Left colon (tissue), 2 donors: ENCODE data around the gene SYNGAP1. TPM values are rescaled to one million over a fixed set of nuclear protein-coding genes. Genes with fewer than 3 reads are reported as not detected.
A peak's percentile ranks its signal among the peaks of the same experiment; 100 is the strongest.

ENCODE experiments used
- ATAC-seq: fragments of 200-7000 bp; cut with Tn5 transposase; one replicate; pipeline ENCODE4 v1.9.1; 2020; ENCODE audit warnings: mild to moderate bottlenecking, moderate library complexity
- DNase-seq, 2 donors: peaks; one replicate each; pipeline ENCODE4 v3.0.0-alpha.2; 2020
- intact Hi-C, 2 donors: fragments of 100-400 bp; cut with DNase I in 1 of 2; cut with micrococcal nuclease in 1 of 2; formaldehyde crosslinking; loops; one replicate each; pipeline versions ENCODE4 v1.11.2 to v1.14.0; 2022; cut with DNase I, micrococcal nuclease
- total RNA-seq, 2 donors: library from RNA; stranded (reverse); fragmentation: NEBNext Ultra II Directional; extraction: Animal tissue kit (Norgen Biotek cat#: 25700); gene quantifications; one replicate each; pipeline ENCODE4 v1.2.1, GENCODE V29; 2021
- donor health status: DM: no; HTN: no; CAD: no.
- donor health status: DM: yes; HTN: yes; CAD: no.

The SYNGAP1 gene
- total RNA-seq, 2 donors from 2014 or later = 6.8 to 9.1 TPM

DNA sequence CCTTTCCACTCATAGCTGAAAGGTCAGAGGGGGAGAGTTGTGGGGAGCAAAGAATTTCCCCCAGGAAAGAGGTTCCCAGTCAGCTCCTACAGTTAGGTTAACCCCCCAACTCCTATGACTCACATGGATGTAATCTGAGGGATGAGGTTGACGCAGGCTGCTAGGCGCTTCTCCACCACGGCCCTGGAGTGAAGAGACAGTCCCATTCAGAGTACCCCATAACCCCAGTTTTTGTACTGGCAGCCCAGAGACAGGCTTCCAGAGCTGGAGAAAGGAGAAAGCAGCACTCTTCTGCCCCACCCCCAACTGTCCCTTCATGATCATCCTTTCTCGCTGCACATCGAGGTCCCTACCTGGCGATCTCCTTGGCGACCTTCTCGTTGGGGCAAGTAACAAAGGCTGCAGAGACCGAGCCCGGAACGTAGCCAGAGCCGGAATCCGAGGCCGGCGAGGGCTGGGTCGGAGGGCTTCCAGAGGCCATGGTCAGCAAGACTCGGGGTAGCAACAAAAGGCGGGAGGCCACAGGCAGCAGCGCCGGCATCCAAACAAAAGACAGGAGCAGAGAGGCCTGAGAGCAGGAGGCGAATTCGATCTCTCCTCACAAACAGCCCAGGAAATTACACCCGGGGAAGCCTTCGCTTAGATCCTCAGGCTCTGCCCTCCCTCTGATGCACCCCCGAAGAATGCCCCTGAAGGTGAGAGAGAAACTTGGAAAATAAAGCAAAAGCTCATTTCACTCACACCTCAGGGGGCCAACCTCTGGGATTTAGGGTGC lies 2.5 kb upstream of the SYNGAP1 start:
- ATAC-seq (peak; percentile 0), DNase-seq (peak in 1 of 2 donors; percentile 45)
- intact Hi-C loops = no loop called here

DNA sequence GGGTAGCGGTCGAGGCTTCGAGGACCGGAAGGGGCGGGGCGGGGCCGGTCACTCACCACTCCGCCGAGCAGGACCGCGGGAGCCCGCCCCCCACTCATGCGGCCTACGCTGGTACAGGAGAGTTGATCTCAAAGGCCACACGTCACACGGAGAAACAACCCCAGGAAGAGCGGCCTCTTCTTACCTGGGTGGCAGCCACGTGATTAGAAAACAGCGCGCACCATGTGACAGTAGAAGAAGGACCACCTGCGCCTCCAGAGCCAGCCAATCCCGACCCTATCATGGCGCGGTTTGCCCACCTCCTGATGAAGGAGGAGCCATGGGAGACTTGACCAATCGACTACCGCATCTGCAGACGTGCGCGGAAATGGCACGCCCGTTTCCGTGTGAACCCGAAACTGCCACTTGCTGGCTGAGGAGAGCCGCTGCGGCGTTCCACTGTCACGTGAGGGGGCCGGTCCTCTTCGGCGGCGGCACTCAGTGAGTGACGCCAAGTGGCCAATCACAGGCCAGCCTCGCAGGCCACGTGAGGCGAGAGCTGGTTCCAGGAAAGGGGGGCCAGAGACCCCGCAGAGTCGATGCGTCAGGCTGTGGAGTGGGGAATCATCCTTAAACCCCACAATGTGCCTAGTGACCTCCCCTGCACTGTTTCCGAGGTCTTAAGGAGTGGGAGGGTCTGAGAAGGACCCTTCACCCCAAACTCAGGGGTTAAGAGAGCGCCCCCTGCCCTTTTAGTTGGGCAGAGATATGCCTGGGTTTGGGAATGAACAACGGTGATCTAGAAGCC lies 1.8 kb upstream of the SYNGAP1 start, which contains the start of gene CUTA:
Gene CUTA, minus strand, starts transcription at position 205 of the 787 bp plus-strand sequence. Its CDS starts 107 bp downstream, at position 98.
- intact Hi-C loops = no loop called here
- DNase-seq = peak; percentile 98 to 100
- ATAC-seq = peak; percentile 92

DNA sequence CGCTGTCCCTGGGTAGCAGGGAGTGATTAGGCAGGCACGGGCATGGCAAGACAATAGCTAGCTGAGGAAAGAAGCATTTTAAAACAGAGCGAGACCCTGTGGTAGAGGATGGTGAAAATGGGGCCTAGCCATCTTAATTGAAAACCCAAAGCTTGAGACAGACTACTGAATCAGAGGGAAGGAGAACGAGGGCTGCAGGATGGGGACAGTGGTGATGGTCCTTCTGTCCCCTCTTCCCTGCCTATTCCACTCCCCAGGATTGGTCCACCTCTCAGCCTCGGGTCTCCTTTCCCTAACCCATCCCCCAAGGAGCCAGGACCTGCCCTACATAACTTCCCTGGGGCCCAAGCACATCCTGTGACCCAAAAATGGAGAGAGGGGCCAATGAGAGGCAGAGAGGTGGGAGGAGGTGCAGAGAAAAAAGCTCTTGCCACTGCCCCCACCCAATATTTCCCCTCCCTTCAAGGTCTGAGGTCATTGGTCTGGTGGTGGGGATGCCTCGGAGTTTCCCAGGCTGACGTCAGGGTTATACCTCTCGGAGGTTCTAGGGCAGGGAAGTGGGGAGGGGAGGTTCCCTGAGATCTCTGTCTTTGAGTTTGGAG lies 1.1 kb upstream of the SYNGAP1 start:
- DNase-seq = no peak
- intact Hi-C loops = no loop called here
- no peak for ATAC-seq

DNA sequence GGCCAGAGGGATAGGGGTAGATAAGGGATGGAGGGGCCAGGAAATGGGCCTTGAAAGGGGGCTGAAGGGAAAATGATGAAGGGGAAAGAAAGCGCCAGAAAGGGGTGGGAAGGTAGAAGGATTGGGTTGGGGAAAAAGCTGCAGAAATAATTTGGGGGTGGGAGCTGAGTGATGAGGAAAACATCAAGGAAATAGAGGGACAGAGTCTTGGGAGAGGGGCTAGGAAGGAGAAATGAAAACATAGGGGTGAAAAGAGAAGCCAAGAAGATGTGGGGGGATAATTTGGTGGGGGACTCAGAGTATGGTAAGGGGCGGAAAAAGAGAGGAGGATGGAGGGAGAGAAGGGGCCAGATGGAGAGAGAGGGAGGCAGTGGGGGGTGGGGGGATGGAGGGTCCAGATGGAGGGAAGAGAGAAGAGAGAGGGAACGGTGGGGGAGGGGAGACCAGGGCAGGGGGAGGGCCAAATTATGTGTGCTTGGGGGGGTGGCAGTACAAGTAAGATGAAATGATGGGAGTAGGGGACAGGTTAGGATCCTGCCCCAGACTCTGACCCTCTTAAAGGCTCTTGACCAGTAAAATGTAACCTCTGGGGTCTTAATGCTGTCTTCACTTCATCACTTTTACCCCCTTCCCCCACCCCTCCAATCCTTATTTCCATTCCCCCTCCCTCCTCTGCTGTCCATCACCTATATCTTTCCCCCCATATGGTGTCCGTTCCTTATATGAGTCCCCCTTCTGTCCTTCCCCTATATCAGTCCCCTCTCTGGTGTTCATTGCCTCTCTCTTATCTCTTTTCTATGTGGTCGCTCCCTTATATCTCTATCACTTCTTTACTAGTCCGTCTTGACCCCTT lies 852 bp downstream of the SYNGAP1 start:
- no peak for DNase-seq
- intact Hi-C loops = no loop called here
- no peak for ATAC-seq

DNA sequence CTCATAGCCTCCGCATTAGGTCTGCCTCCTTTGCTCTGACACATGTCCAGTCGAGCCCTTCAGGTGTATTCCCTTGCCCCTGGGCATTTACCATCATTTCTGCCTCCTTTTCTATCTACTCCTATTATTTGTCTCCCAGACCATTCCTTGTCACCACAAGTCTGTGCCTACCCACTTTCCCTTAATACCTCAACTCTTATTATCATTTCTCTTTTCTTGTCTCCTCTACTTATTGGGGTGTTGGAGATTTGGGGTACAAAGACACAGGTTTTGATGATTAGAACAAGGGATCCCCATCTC lies 1.4 kb downstream of the SYNGAP1 start:
- ATAC-seq (no peak), DNase-seq (no peak)
- intact Hi-C loops = no loop called here

DNA sequence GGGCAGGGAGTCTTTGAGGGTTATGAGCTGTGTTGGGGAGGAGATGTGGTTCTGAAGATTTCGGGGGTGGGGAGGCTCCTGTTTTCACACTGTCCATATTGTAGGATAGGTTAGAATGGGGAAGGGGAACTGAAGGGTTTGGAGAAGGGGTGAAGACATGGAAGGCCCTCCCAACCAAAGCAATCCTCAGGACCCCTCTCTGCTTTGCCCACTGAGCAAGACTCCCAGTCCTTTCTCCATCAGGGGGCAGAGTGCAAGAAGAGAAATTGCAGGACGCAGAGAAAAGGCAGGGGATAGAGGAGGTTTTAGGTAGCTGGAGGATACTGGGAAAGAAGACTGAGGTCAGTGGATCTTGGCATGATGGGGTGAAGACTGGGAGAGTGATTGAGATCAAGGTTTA lies 3.9 kb downstream of the SYNGAP1 start:
- intact Hi-C loops = no loop called here
- ATAC-seq (no peak), DNase-seq (no peak)

DNA sequence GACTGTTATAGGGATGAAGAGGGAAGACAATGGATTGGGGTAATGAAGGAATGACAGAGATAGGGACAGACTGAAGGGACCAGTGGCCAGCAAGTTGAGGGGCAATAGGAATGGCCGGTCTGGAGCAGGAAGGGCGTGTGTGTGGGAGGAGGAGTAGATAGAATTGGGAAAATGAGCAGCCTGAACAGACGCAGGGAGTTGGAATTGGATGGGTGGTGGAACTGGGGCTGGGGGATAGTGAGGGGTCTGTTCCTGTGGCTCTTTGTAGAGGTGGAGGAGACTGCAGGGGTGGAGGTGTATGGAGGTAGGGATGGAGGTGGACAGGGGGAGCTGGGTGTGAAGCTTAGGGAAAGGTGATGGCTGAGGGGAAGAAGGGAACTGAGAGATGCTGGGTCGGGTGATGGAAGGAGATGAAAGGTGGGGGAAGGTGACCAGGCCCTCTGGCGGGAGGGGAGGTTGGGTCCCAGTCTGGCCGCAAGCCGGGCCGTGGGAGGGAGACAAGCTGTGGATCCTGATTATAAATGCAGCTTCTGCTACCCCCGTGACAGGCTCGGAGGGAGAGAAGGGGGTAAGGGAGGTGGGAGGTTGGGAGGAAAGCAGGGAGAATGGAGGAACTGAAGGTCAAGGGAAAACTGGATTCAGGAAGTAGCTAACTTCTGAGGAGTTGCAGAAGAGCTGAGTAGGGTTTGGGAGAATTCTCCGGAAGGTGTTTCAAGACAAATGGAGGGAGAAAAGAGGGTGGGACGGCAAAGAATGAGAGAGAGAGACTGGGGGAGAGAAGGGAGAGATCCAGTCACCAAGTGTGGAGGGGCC lies 5.2 kb downstream of the SYNGAP1 start:
- intact Hi-C loops = no loop called here
- DNase-seq (no peak), ATAC-seq (peak; percentile 12)

DNA sequence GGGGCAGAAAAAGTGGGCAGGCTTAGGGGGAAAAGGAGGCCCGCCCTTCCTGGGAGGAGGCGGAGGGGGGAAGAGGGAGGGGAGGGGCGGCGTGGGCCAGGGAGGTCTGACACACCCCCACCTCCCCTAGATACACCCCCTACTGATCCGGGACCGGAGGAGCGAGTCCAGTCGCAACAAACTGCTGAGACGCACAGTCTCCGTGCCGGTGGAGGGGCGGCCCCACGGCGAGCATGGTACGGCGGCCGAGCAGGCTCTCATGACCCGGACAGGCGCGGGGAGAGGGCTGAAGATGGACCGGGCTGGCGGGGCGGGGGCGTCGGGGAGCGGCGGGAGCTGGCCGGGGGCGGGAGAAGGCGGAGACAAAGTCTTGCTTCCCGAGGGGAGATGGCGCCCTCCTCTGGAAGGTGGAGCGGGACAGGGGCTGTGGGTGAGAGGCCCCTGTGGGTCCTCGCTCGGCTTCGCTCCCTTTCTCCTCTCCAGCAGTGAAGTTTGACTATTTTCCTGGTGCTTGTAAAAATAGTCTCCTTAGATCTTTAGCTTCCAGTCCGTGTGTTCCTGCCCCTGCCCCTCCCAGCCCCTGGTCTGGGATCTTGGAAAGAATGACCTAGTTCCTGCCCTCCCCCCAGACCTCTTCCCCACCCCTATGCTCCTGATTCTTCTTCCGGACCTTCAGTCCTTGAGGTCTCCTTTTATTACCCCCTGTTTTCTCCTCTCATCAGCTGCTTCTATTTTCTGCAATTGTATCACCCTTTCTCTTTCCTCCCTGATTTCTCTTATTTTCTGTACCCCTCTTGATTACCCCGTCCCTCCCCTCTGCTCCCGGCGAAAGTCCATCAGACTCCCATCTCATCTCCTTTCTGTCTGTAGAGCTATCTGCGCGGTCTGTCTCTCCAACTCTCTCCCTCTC lies 6.1 kb downstream of the SYNGAP1 start:
- ATAC-seq (peak; percentile 74), DNase-seq (peak; percentile 92 to 93)
- intact Hi-C loops = no loop called here

DNA sequence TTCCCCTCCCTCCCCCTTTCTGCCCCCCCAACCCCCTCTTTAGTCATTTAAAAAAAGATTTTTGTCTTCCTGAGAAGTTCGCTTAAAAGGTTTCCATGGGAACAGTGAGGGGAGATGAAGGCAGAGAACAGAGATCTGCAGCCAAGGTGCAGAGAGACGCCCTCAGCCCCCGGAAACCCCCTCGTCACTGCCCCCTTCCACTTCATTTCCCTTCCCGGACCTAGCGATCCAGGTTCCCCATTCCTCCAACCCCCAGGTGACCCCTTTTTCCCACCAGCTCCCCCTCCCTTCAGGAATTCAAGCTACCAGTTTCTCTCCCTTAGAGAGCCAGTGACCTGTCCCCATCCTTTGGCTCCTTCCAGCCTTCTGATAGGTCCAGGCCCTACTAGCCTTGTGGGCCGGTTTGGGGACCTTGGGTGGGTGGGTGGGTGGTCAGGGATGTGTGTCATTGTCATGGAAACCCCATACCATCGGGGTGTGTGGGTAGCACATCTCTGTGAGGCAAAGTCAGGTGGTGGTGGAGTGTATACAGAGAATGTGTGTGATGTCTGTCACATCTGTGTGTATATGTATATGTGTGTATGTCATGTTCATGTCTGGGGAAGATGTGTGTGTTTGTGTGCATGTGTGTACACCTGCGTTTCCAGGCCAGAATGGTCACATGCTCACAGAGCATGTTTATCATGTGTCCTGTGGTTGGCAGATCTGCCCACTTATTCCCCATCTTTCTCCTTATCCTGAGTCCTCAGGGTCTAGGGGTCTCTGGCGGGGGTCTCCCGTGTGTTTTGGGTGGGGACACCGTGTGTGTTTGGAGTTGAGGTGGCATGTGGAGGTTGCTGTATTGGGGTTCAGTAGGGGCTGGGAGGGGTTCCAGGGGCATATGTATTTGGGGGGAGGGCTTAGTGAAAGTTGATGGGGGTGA lies 7.0 kb downstream of the SYNGAP1 start:
- no peak for DNase-seq
- intact Hi-C loops = no loop called here

DNA sequence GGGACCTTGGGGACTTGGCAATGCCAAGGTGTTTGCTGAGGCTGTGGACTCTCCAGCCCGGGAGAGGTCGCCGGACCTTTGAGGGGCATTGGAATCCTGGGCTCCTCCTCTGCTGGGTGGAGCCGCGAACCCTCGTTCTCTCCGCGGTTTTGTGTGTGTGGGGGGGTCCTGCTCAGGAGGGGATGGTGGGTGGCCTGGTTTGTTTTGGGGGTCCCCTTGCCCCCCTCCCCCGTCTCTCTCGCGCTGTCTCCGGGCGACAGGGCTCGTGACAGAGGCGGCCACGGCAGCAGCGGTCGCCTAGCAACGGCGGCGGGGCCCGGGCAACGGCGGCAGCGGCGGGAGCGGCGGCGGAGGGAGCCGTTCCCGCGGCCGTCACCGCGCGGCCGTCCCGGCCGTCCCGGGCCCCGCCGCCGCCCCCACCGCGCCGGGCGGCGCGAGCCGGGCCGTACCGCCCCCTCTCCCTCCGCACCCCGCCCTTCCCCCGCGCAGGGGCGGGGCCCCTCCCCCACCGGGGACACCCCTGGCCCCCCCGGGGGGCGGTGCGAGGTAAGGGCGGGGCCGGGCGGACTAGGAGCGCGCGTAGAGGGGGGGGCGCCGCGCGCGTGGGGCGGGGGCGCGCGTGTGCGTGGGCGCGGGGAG lies 7.8 kb downstream of the SYNGAP1 start:
- intact Hi-C loops = no loop called here
- ATAC-seq (peak; percentile 21), DNase-seq (peak; percentile 57 to 79)

More for the DNA sequence above, 7.0 kb downstream of the SYNGAP1 start:
- ATAC-seq = no peak

DNA sequence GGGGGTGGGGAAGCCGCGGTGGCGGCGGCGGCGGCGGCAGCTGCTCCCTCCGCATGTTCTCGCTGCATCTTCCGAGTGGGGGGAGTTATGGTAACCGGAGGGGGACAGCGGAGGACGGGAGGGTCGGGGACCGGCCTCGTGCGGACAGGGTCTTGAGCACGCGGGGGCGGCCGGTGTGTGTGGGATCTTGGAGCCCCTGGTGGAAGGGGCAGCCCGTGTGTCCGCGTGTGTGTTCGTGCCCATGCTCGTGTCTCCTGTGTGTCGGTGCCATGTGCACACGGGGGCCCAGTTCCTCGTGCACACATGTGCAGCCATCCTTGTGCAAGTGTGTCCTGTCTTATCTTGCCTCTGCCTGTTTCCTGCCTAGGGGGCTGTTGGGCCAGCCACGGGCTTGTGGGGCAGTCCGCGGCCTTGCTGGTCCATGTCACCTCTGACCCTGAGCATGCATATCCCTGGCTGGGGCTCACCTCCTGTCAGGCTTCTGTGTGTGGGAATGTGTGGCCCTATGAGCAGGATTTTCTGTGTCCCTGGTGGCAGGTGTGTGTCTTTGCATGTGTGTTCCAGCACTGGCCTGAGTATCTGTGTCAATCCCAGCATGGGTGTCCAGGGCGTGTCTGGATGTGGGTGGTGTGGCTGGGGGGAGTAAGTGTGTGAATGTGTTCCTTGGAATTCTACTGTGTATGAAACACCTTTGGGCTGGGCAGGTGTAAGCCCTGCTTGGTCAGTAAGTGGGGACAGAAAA lies 8.5 kb downstream of the SYNGAP1 start:
- ATAC-seq (peak; percentile 42), DNase-seq (no peak)
- intact Hi-C loops = no loop called here

DNA sequence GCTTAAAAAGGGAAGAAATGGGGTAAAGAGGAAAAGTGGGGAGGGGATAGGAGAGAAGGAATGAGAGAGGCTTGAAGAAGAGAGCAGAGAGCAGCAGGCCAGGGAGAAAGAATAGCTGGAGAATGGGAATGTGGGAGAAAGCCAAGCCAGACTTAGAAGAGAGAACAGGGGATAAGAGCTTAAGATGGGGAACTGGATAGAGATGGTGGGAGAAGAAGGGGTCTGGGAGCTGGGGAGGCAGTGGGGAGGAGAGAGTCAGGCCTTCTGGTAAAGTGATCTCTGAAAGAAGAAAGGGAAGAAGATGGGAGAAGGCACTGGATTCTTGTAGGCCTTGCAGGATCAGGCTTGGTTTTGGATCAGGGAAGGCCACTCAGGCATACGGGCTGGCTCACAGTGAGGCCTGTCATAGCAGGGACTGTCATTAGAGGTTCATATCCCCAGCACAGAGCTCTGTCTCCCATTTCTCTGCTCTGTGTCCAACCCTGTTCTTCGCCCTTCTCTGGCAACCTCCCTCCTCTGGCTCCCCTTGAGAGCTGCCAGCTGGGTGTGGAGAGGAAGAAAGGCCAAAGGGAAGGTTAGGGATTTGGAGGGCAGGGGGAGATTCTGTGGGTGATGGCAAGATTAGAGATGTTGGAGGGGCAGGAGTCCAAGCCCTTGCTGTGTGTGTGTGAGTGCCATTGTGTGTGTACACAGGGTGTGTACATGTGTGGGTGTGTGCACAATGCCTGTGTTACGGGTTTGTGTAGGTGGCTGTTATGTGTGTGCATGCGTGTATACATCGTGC lies 9.3 kb downstream of the SYNGAP1 start:
- ATAC-seq (no peak), DNase-seq (no peak)
- intact Hi-C loops = no loop called here

DNA sequence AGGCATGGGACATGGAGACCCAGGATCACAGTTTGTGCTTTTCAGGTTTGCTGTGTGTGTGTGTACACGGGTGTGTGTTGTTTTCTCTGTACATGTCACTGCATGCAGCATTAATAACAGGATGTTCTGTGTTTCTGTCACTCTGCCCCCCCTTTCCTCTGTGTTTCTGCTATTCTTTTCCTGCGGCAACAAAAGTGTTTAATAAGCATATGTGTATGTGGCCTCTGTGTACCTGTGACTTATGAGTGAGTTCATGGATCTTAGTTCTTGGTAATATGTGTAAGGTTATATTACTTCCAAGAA lies 9.8 kb downstream of the SYNGAP1 start:
- ATAC-seq = no peak
- intact Hi-C loops = no loop called here
- no peak for DNase-seq

DNA sequence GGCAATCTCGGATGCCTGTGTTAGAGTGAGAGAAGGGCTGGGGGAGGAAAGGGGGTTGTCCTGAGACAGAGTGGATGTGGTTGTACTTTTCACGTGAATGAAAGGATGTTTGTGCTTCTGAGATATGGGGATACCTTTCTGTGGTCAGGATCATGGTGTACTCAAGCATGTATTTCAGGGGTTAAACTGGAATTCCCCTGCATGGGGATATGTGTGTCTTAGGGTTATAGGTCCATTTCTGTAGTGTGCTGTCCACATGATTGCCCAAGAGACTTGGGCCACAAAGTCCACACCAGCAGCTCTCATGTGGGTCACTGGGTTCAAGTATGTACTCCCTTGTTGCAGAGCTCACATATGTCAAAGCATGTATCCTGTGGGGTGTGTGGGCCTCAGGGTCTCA lies 10.5 kb downstream of the SYNGAP1 start:
- DNase-seq = no peak
- no peak for ATAC-seq
- intact Hi-C loops = no loop called here
